GM12878 (cell line): ENCODE measurements around the gene SAPCD2. TPM values are rescaled to one million over a fixed set of nuclear protein-coding genes. Genes with fewer than 3 reads are reported as not detected.
A peak's percentile ranks its signal among the peaks of the same experiment; 100 is the strongest.

ENCODE experiments used
- BACH1 ChIP-seq: fragments of 450-650 bp; IDR thresholded peaks from 2 replicates; pipeline ENCODE4 v1.6.1; 2017; ENCODE audit warnings: mild to moderate bottlenecking, borderline replicate concordance
- IKZF1 ChIP-seq: fragments of 450-650 bp; conservative IDR thresholded peaks from 2 replicates; pipeline ENCODE4 v1.6.1; 2017; ENCODE audit warnings: antibody characterized with exemption, mild to moderate bottlenecking
- LARP7 ChIP-seq: fragments of 450-650 bp; IDR thresholded peaks from 2 replicates; pipeline ENCODE4 v1.6.1; 2017; ENCODE audit warnings: mild to moderate bottlenecking
- MXI1 ChIP-seq: fragments of 150-350 bp; IDR thresholded peaks from 2 replicates; pipeline ENCODE4 v1.6.1; 2011; ENCODE audit warnings: low read depth, mild to moderate bottlenecking, inconsistent platforms, low read length, improper control_type of control experiment
- NFYA ChIP-seq: IDR thresholded peaks from 2 replicates; pipeline ENCODE4 v1.6.1; 2011; ENCODE audit warnings: low read depth, mild to moderate bottlenecking, low read length, improper control_type of control experiment, borderline replicate concordance
- NRF1 ChIP-seq: conservative IDR thresholded peaks from 2 replicates; pipeline ENCODE4 v1.6.1; 2011; ENCODE audit warnings: mild to moderate bottlenecking, low read depth, low read length, improper control_type of control experiment
- PAX5 ChIP-seq: IDR thresholded peaks from 2 replicates; pipeline ENCODE4 v1.6.1; 2011; ENCODE audit warnings: low read depth, low read length, borderline replicate concordance
- PAX8 ChIP-seq: fragments of 450-650 bp; IDR thresholded peaks from 2 replicates; pipeline ENCODE4 v1.6.1; 2017; ENCODE audit warnings: mild to moderate bottlenecking, moderate library complexity
- POLR2AphosphoS2 ChIP-seq: IDR thresholded peaks from 2 replicates; pipeline ENCODE4 v1.6.1; 2011; ENCODE audit warnings: low read depth, mild to moderate bottlenecking, low read length, improper control_type of control experiment, moderate library complexity
- REST ChIP-seq: IDR thresholded peaks from 2 replicates; pipeline ENCODE4 v1.6.1; 2012; ENCODE audit warnings: mild to moderate bottlenecking, low read depth, low read length
- SMAD5 ChIP-seq: IDR thresholded peaks from 2 replicates; pipeline ENCODE4 v1.6.1; 2016; ENCODE audit warnings: antibody characterized with exemption, low read depth
- SPI1 ChIP-seq: IDR thresholded peaks from 2 replicates; pipeline ENCODE4 v1.6.1; 2011; ENCODE audit warnings: low read depth, mild to moderate bottlenecking, low read length, moderate library complexity, borderline replicate concordance; ENCODE audit not compliant: insufficient read depth
- TBL1XR1 ChIP-seq: IDR thresholded peaks from 2 replicates; pipeline ENCODE4 v1.6.1; 2012; ENCODE audit warnings: low read depth, low read length, improper control_type of control experiment
- WRNIP1 ChIP-seq: IDR thresholded peaks from 2 replicates; pipeline ENCODE4 v1.6.1; 2011; ENCODE audit warnings: low read depth, low read length, improper control_type of control experiment, borderline replicate concordance
- YY1 ChIP-seq: IDR thresholded peaks from 2 replicates; pipeline ENCODE4 v1.6.1; 2011; ENCODE audit warnings: low read depth, mild to moderate bottlenecking, low read length
- ZNF24 ChIP-seq: fragments of 450-650 bp; IDR thresholded peaks from 2 replicates; pipeline ENCODE4 v1.6.1; 2017; ENCODE audit warnings: antibody characterized with exemption, mild to moderate bottlenecking
- ZNF622 ChIP-seq: fragments of 450-650 bp; IDR thresholded peaks from 2 replicates; pipeline ENCODE4 v1.6.1; 2017; ENCODE audit warnings: mild to moderate bottlenecking, inconsistent platforms
- polyA plus RNA-seq, 11 experiments: library from polyadenylated mRNA; depleted of rRNA in 4 of 11; unstranded in 6 of 11; stranded (reverse) in 5 of 11; fragments of >200 nt; fragmentation: Nextera tagmentation in 4 of 11; fragmentation: Illumina TruSeq in 1 of 11; extraction: Ambion mirVana in 4 of 11; extraction: Trizol in 1 of 11; gene quantifications; 1 replicate in 1 of 11; 2 replicates in 10 of 11; pipeline versions ENCODE4 v1.2.1 to v1.2.3, GENCODE V29; 2011 to 2016; ENCODE audit warnings: inconsistent platforms in 2 of 11, missing spikeins in 2 of 11, low read depth in 1 of 11
- total RNA-seq, 4 experiments: library from RNA; depleted of rRNA in 3 of 4; stranded (reverse); fragments of >200 nt in 3 of 4; fragmentation: Illumina TruSeq in 1 of 4; extraction: Trizol in 1 of 4; gene quantifications; 2 replicates each; pipeline versions ENCODE4 v1.2.1 to v1.2.3, GENCODE V29; 2013 to 2021
- TF ChIP-seq, protein P1 (sequence below): fragments of 150-350 bp; IDR thresholded peaks from 2 replicates; pipeline ENCODE4 v1.6.1; 2016; ENCODE audit warnings: low read depth, low read length
- TF ChIP-seq, protein P2 (sequence below): IDR thresholded peaks from 2 replicates; pipeline ENCODE4 v1.6.1; 2012; ENCODE audit warnings: low read depth, low read length, improper control_type of control experiment
- TF ChIP-seq, protein P3 (sequence below), 3 experiments: IDR thresholded peaks in 2 of 3; conservative IDR thresholded peaks in 1 of 3; 2 replicates each; pipeline ENCODE4 v1.5.1; 2011; ENCODE audit warnings: low read depth in 3 of 3, low read length in 3 of 3, mild to moderate bottlenecking in 3 of 3, control low read depth in 2 of 3, moderate library complexity in 2 of 3, inconsistent platforms in 1 of 3, mixed read lengths in 1 of 3; ENCODE audit not compliant: control insufficient read depth in 2 of 3, insufficient read depth in 1 of 3; ENCODE audit errors: extremely low read depth in 1 of 3

SAPCD2 gene
- total and polyA plus RNA-seq, 10 of the 15 experiments (the other 5 are each of a cell fraction or from before 2014, with no cell fraction given) = 1.6 to 35.2 (median 7.2) TPM

DNA sequence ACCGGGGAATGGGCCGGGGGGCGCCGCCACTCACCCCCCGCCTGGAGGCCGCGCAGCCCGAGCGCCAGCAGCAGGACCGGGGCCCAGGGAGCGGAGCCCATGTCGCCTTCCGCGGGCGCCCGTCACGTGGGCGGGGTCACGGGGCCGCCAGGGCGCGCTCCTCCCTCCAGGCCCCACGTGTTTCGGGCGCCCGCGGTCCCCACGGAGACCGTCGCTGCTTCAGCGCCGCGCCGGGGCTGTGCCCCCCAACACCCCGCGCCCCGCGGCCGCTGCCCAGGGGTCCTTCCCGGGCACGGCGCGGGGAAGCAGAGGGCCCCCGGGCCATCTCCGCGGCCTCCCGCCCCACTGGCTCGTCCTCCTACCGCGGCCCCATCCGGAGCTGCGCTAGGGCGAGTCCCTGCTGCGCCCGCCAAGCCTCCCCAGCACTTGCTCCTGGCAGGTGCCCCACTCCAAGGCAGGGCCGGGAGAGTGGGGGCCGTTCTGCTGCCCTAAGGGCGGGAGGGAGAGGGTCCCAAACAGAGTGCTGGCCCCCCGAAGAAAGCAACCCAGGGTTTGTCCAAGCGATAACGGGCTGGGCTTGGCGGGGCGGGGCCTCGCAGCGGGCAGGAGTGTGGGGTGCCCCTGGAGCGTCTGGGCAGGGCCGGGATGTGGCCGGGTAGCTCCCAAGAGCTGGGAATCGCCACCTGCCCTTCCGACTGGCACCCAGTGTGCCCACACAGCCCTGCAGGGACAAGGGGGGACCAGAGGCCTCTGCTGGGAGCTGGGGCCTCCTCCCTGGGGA is 44.4 kb upstream of the SAPCD2 start, which contains the start of gene DPP7 (continued):
- TF ChIP-seq, protein P1, sequence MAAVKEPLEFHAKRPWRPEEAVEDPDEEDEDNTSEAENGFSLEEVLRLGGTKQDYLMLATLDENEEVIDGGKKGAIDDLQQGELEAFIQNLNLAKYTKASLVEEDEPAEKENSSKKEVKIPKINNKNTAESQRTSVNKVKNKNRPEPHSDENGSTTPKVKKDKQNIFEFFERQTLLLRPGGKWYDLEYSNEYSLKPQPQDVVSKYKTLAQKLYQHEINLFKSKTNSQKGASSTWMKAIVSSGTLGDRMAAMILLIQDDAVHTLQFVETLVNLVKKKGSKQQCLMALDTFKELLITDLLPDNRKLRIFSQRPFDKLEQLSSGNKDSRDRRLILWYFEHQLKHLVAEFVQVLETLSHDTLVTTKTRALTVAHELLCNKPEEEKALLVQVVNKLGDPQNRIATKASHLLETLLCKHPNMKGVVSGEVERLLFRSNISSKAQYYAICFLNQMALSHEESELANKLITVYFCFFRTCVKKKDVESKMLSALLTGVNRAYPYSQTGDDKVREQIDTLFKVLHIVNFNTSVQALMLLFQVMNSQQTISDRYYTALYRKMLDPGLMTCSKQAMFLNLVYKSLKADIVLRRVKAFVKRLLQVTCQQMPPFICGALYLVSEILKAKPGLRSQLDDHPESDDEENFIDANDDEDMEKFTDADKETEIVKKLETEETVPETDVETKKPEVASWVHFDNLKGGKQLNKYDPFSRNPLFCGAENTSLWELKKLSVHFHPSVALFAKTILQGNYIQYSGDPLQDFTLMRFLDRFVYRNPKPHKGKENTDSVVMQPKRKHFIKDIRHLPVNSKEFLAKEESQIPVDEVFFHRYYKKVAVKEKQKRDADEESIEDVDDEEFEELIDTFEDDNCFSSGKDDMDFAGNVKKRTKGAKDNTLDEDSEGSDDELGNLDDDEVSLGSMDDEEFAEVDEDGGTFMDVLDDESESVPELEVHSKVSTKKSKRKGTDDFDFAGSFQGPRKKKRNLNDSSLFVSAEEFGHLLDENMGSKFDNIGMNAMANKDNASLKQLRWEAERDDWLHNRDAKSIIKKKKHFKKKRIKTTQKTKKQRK = no peak
- TF ChIP-seq, protein P2, sequence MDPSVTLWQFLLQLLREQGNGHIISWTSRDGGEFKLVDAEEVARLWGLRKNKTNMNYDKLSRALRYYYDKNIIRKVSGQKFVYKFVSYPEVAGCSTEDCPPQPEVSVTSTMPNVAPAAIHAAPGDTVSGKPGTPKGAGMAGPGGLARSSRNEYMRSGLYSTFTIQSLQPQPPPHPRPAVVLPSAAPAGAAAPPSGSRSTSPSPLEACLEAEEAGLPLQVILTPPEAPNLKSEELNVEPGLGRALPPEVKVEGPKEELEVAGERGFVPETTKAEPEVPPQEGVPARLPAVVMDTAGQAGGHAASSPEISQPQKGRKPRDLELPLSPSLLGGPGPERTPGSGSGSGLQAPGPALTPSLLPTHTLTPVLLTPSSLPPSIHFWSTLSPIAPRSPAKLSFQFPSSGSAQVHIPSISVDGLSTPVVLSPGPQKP = no peak
- TF ChIP-seq NFYA (no peak), SPI1 (no peak), BACH1 (peak; percentile 84), TBL1XR1 (no peak), LARP7 (peak; percentile 84), WRNIP1 (no peak), ZNF24 (0 out of 2 replicates have a peak, but pooled peaks have one; percentile 39), MXI1 (peak; percentile 96), REST (no peak), NRF1 (no peak), ZNF622 (no peak), SMAD5 (no peak), YY1 (peak; percentile 78), POLR2AphosphoS2 (no peak), PAX8 (no peak), IKZF1 (peak; percentile 73), PAX5 (no peak)
- TF ChIP-seq, protein P3, sequence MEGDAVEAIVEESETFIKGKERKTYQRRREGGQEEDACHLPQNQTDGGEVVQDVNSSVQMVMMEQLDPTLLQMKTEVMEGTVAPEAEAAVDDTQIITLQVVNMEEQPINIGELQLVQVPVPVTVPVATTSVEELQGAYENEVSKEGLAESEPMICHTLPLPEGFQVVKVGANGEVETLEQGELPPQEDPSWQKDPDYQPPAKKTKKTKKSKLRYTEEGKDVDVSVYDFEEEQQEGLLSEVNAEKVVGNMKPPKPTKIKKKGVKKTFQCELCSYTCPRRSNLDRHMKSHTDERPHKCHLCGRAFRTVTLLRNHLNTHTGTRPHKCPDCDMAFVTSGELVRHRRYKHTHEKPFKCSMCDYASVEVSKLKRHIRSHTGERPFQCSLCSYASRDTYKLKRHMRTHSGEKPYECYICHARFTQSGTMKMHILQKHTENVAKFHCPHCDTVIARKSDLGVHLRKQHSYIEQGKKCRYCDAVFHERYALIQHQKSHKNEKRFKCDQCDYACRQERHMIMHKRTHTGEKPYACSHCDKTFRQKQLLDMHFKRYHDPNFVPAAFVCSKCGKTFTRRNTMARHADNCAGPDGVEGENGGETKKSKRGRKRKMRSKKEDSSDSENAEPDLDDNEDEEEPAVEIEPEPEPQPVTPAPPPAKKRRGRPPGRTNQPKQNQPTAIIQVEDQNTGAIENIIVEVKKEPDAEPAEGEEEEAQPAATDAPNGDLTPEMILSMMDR (IDR thresholded peaks at IDR 0.05 in 2 of 3, conservative IDR thresholded peaks at IDR 0.05 in 1 of 3; ENCODE audit: control insufficient read depth in 2 of 3, extremely low read depth in 1 of 3, insufficient read depth in 1 of 3, low read depth in 3 of 3, low read length in 3 of 3) = no peak
